Parathyroid adenoma (tissue), 2 donors: Measurements from ENCODE around the gene WBP1L.
A peak's percentile ranks its signal among the peaks of the same experiment; 100 is the strongest.
"Not testable (repeated sequence)": the region's sequence is repeated elsewhere in the genome, so short reads cannot be mapped to it uniquely, and the experiment has no call there.

Source experiments
- H2AFZ ChIP-seq: fragments of 300-600 bp; sonication (generic); one replicate; pipeline ENCODE4 v1.7.0; 2017; ENCODE audit warnings: antibody characterized with exemption, mild to moderate bottlenecking
- H3K27ac ChIP-seq: fragments of 300-600 bp; sonication (generic); one replicate; pipeline ENCODE4 v1.7.0; 2017
- H3K27me3 ChIP-seq: fragments of 300-600 bp; sonication (generic); one replicate; pipeline ENCODE4 v1.7.0; 2017; ENCODE audit warnings: low read length; ENCODE audit not compliant: control insufficient read depth, insufficient read depth
- H3K36me3 ChIP-seq: fragments of 300-600 bp; sonication (generic); one replicate; pipeline ENCODE4 v1.7.0; 2017; ENCODE audit warnings: low read length; ENCODE audit not compliant: control insufficient read depth, insufficient read depth
- H3K4me1 ChIP-seq: fragments of 300-600 bp; sonication (generic); one replicate; pipeline ENCODE4 v1.7.0; 2017; ENCODE audit warnings: control low read depth
- H3K4me2 ChIP-seq: fragments of 300-600 bp; sonication (generic); one replicate; pipeline ENCODE4 v1.7.0; 2017; ENCODE audit warnings: low read length
- H3K4me3 ChIP-seq: fragments of 300-600 bp; sonication (generic); one replicate; pipeline ENCODE4 v1.7.0; 2017; ENCODE audit warnings: low read depth, low read length
- H3K79me2 ChIP-seq: fragments of 300-600 bp; sonication (generic); one replicate; pipeline ENCODE4 v1.7.0; 2017; ENCODE audit warnings: control low read depth
- H3K9ac ChIP-seq: fragments of 300-600 bp; sonication (generic); one replicate; pipeline ENCODE4 v1.7.0; 2017; ENCODE audit warnings: mild to moderate bottlenecking
- H3K9me3 ChIP-seq: fragments of 300-600 bp; sonication (generic); one replicate; pipeline ENCODE4 v1.7.0; 2017; ENCODE audit warnings: low read length; ENCODE audit not compliant: control insufficient read depth
- TF ChIP-seq, protein P1 (sequence below): fragments of 300-600 bp; sonication (generic); IDR thresholded peaks from one replicate; pipeline ENCODE4 v1.7.0; 2017; ENCODE audit warnings: antibody characterized with exemption, mild to moderate bottlenecking
- donor health status: primary hyperparathyroidism.

WBP1L gene

GRCh38 chr10:102835007-102835482 lies 91.3 kb downstream of the WBP1L start:
- no peak overlapping the region for H3K9ac ChIP-seq
- TF ChIP-seq, protein P1, sequence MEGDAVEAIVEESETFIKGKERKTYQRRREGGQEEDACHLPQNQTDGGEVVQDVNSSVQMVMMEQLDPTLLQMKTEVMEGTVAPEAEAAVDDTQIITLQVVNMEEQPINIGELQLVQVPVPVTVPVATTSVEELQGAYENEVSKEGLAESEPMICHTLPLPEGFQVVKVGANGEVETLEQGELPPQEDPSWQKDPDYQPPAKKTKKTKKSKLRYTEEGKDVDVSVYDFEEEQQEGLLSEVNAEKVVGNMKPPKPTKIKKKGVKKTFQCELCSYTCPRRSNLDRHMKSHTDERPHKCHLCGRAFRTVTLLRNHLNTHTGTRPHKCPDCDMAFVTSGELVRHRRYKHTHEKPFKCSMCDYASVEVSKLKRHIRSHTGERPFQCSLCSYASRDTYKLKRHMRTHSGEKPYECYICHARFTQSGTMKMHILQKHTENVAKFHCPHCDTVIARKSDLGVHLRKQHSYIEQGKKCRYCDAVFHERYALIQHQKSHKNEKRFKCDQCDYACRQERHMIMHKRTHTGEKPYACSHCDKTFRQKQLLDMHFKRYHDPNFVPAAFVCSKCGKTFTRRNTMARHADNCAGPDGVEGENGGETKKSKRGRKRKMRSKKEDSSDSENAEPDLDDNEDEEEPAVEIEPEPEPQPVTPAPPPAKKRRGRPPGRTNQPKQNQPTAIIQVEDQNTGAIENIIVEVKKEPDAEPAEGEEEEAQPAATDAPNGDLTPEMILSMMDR = peak; percentile 86

DNA sequence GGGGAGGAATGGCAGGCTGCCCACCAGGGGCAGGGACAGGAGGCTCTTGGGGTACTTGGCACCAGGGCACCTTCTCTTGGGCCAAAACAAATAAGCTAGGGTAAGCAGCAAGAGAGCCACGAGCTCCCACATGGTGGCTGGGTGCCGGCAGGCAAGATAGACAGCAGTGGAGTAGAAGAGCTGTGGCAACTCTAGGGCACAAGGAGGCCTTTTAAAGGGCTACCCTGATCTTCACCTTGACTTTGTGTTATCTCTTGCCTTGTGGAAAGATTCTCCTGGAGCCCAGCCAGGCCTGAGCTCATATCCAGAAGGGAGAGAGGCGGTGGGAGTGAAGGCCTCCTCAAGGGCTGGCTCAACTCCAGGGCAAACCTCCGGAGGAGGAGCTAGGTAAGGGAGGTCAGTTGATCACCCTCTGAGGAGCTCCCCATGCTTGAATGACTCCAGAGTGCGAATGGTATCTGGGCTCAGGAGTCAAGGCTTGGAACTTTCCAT lies 93.5 kb downstream of the WBP1L start, which contains the start of gene CYP17A1:
TSS of gene CYP17A1 (minus strand) at position 184 of the 492 bp plus-strand sequence. CDS start at position 132, 52 bp downstream.
- no peak within 1 kb of the TSS for H3K4me3 ChIP-seq
- H3K4me1 ChIP-seq = peaks cover 28% of the 10 kb centered on the region
- no peaks in the 10 kb centered on the region for H3K27me3 ChIP-seq
- H3K4me2 ChIP-seq = peak within 1 kb of the TSS; percentile 7
- H3K9ac ChIP-seq = peak within 1 kb of the TSS; percentile 24
- peak within 1 kb of the TSS; percentile 72 for H2AFZ ChIP-seq
- no peaks in the 10 kb centered on the region for H3K36me3 ChIP-seq
- TF ChIP-seq, protein P1 = no peak
- H3K27ac ChIP-seq = peak within 1 kb of the TSS; percentile 91
- no peaks in the 10 kb centered on the region for H3K79me2 ChIP-seq
- H3K9me3 ChIP-seq = no peaks in the 10 kb centered on the region

More at GRCh38 chr10:102835007-102835482, 91.3 kb downstream of the WBP1L start:
- no peak overlapping the region for H3K4me2 ChIP-seq
- no peak overlapping the region for H3K4me3 ChIP-seq
- H3K27ac ChIP-seq = peak overlapping the region; percentile 49
- no peaks in the 10 kb centered on the region for H3K79me2 ChIP-seq
- H3K4me1 ChIP-seq = peaks cover 28% of the 10 kb centered on the region
- H3K9me3 ChIP-seq = no peaks in the 10 kb centered on the region
- H2AFZ ChIP-seq = peak overlapping the region; percentile 4
- no peaks in the 10 kb centered on the region for H3K27me3 ChIP-seq
- no peaks in the 10 kb centered on the region for H3K36me3 ChIP-seq

DNA sequence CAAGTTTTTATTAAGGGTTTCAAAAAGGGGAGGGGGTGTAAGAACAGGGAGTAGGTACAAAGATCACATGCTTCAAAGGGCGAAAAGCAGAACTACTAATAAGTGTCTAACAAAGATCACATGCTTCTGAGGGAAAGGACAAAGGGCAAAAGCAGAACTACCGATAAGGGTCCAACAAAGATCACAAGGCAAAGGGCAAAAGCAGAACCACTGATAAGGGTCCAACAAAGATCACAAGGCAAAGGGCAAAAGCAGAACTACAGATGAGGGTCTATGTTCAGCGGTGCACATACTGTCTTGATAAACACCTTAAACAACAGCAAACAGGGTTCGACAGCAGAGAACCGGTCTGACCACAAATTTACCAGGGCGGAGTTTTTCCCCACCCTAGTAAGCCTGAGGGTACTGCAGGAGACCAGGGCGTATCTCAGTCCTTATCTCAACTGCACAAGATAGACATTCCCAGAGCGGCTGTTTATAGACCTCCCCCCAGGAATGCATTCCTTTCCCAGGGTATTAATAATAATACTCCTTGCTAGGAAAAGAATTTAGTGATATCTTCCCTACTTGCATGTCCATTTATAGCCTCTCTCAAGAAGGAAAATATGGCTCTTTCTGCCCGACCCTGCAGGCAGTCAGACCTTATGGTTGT lies 94.7 kb downstream of the WBP1L start:
- peak overlapping the region; percentile 91 for H3K27ac ChIP-seq
- not testable (repeated sequence) for H3K4me2 ChIP-seq, H3K79me2 ChIP-seq, H3K4me3 ChIP-seq, H3K27me3 ChIP-seq, H3K9me3 ChIP-seq, H2AFZ ChIP-seq, H3K36me3 ChIP-seq, H3K9ac ChIP-seq
- peaks cover 28% of the 10 kb centered on the region for H3K4me1 ChIP-seq

GRCh38 chr10:102841827-102842345 lies 98.1 kb downstream of the WBP1L start:
- TF ChIP-seq, protein P1 = no peak
- no peak overlapping the region for H3K4me3 ChIP-seq
- H3K79me2 ChIP-seq = no peaks in the 10 kb centered on the region
- H3K36me3 ChIP-seq = no peaks in the 10 kb centered on the region
- H3K9ac ChIP-seq = no peak overlapping the region
- no peaks in the 10 kb centered on the region for H3K27me3 ChIP-seq
- no peak overlapping the region for H3K4me2 ChIP-seq
- H2AFZ ChIP-seq = no peak overlapping the region
- H3K9me3 ChIP-seq = no peaks in the 10 kb centered on the region
- no peak overlapping the region for H3K27ac ChIP-seq
- H3K4me1 ChIP-seq = peaks cover 12% of the 10 kb centered on the region

- H3K4me1 ChIP-seq = not testable (repeated sequence)
Observed at GRCh38 chr10:102843139-102843538, 99.4 kb downstream of the WBP1L start.

DNA sequence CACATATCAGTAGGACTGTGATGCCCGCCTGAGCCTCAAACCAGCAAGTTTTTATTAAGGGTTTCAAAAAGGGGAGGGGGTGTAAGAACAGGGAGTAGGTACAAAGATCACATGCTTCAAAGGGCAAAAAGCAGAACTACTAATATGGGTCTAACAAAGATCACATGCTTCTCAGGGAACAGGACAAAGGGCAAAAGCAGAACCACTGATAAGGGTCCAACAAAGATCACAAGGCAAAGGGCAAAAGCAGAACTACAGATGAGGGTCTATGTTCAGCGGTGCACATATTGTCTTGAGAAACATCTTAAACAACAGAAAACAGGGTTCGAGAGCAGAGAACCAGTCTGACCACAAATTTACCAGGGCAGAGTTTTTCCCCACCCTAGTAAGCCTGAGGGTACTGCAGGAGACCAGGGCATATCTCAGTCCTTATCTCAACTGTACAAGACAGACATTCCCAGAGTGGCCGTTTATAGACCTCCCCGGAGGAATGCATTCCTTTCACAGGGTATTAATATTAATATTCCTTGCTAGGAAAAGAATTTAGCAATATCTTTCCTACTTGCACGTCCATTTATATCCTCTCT lies 100.5 kb downstream of the WBP1L start:
- H3K4me3 ChIP-seq, H2AFZ ChIP-seq, H3K9ac ChIP-seq, H3K9me3 ChIP-seq, H3K36me3 ChIP-seq, H3K79me2 ChIP-seq, H3K27ac ChIP-seq, H3K4me1 ChIP-seq, H3K27me3 ChIP-seq, H3K4me2 ChIP-seq: not testable (repeated sequence)

More at GRCh38 chr10:102843139-102843538, 99.4 kb downstream of the WBP1L start:
- H3K36me3 ChIP-seq, H3K27me3 ChIP-seq, H3K79me2 ChIP-seq, H3K4me2 ChIP-seq, H3K4me3 ChIP-seq, H3K9me3 ChIP-seq, H2AFZ ChIP-seq, H3K9ac ChIP-seq, H3K27ac ChIP-seq: not testable (repeated sequence)
